Activated CD4-positive, CD25-positive, alpha-beta regulatory T cell treated with anti-CD3 and anti-CD28 coated beads, Interleukin-2, amount 50 U/mL, for 24 hours (primary cell): ENCODE data around the gene RNU1-1.
"Not testable (repeated sequence)": the region's sequence is repeated elsewhere in the genome, so short reads cannot be mapped to it uniquely, and the experiment has no call there.

Experiments
- ATAC-seq, 2 donors: fragments of 150-1000 bp; cut with Tn5 transposase; one replicate each; pipeline ENCODE4 v1.10.0; 2021; ENCODE audit warnings: mild to moderate bottlenecking in 1 of 2, moderate library complexity in 1 of 2

Gene RNU1-1

GRCh38 chr1:16514107-16515055 is at the start of gene RNU1-1:
Gene RNU1-1, minus strand, starts transcription at chr1:16514285.
- peak; percentile 27 to 42 for ATAC-seq

- ATAC-seq = not testable (repeated sequence)
Measured at GRCh38 chr1:16561035-16561434, 47.0 kb upstream of the RNU1-1 start.

- ATAC-seq = not testable (repeated sequence)
Measured at GRCh38 chr1:16560498-16560897, 46.4 kb upstream of the RNU1-1 start.

GRCh38 chr1:16559688-16560087 is 45.6 kb upstream of the RNU1-1 start:
- not testable (repeated sequence) for ATAC-seq

GRCh38 chr1:16557034-16557433 is 42.9 kb upstream of the RNU1-1 start:
- ATAC-seq = not testable (repeated sequence)

GRCh38 chr1:16553244-16553643 is 39.2 kb upstream of the RNU1-1 start:
- ATAC-seq = not testable (repeated sequence)

GRCh38 chr1:16550212-16550918 is 36.3 kb upstream of the RNU1-1 start:
- not testable (repeated sequence) for ATAC-seq

- ATAC-seq = not testable (repeated sequence)
Measured at GRCh38 chr1:16549545-16549944, 35.5 kb upstream of the RNU1-1 start.

- ATAC-seq = not testable (repeated sequence)
Measured at GRCh38 chr1:16547502-16548241, 33.6 kb upstream of the RNU1-1 start.

- ATAC-seq = peak in 1 of 2 donors; percentile 17
Measured at GRCh38 chr1:16545682-16546095, 31.6 kb upstream of the RNU1-1 start.

GRCh38 chr1:16540421-16540893 is 26.4 kb upstream of the RNU1-1 start:
- not testable (repeated sequence) for ATAC-seq

- not testable (repeated sequence) for ATAC-seq
Measured at GRCh38 chr1:16537528-16537927, 23.4 kb upstream of the RNU1-1 start.

- not testable (repeated sequence) for ATAC-seq
Measured at GRCh38 chr1:16536796-16537195, 22.7 kb upstream of the RNU1-1 start.

- not testable (repeated sequence) for ATAC-seq
Measured at GRCh38 chr1:16535898-16536297, 21.8 kb upstream of the RNU1-1 start.

- ATAC-seq = not testable (repeated sequence)
Measured at GRCh38 chr1:16535487-16535886, 21.4 kb upstream of the RNU1-1 start.

GRCh38 chr1:16534829-16535456 is 20.9 kb upstream of the RNU1-1 start:
- peak; percentile 75 to 78 for ATAC-seq

- peak in 1 of 2 donors; percentile 32 for ATAC-seq
Measured at GRCh38 chr1:16534239-16534828, 20.2 kb upstream of the RNU1-1 start.

GRCh38 chr1:16532235-16532991 is 18.3 kb upstream of the RNU1-1 start:
- ATAC-seq = not testable (repeated sequence)

GRCh38 chr1:16528338-16528737 is 14.3 kb upstream of the RNU1-1 start:
- ATAC-seq = not testable (repeated sequence)

- ATAC-seq = not testable (repeated sequence)
Measured at GRCh38 chr1:16525769-16526168, 11.7 kb upstream of the RNU1-1 start.

- not testable (repeated sequence) for ATAC-seq
Measured at GRCh38 chr1:16521679-16522078, 7.6 kb upstream of the RNU1-1 start.
